Measurements from ENCODE around the gene DNAH17.

Gene DNAH17

GRCh38 chr17:78419970-78420815 lies 157.0 kb downstream of the DNAH17 start:
- no peak for DNase-seq (ENCODE audit: extremely low read depth in 1 of 2, low read depth in 1 of 2)

- no peak for DNase-seq (ENCODE audit: extremely low read depth in 1 of 2, low read depth in 1 of 2)
Measured at GRCh38 chr17:78418326-78419026, 158.7 kb downstream of the DNAH17 start.

GRCh38 chr17:78417531-78417909 lies 159.7 kb downstream of the DNAH17 start:
- DNase-seq (ENCODE audit: extremely low read depth in 1 of 2, low read depth in 1 of 2), result no peak

GRCh38 chr17:78416791-78417530 lies 160.2 kb downstream of the DNAH17 start:
- no peak for DNase-seq (ENCODE audit: extremely low read depth in 1 of 2, low read depth in 1 of 2)

- no peak for DNase-seq (ENCODE audit: extremely low read depth in 1 of 2, low read depth in 1 of 2)
Measured at GRCh38 chr17:78415821-78416711, 161.1 kb downstream of the DNAH17 start.

- DNase-seq (ENCODE audit: extremely low read depth in 1 of 2, low read depth in 1 of 2), result peak in 1 of 2 donors; percentile 27
Measured at GRCh38 chr17:78414178-78415162, 162.7 kb downstream of the DNAH17 start.

GRCh38 chr17:78412403-78412802 lies 164.8 kb downstream of the DNAH17 start:
- DNase-seq (ENCODE audit: extremely low read depth in 1 of 2, low read depth in 1 of 2), result no peak

- no peak for DNase-seq (ENCODE audit: extremely low read depth in 1 of 2, low read depth in 1 of 2)
Measured at GRCh38 chr17:78411241-78411857, 165.8 kb downstream of the DNAH17 start.

- DNase-seq (ENCODE audit: extremely low read depth in 1 of 2, low read depth in 1 of 2), result no peak
Measured at GRCh38 chr17:78409191-78409928, 167.8 kb downstream of the DNAH17 start.

GRCh38 chr17:78408476-78409050 lies 168.6 kb downstream of the DNAH17 start:
- DNase-seq (ENCODE audit: extremely low read depth in 1 of 2, low read depth in 1 of 2), result no peak

- DNase-seq (ENCODE audit: extremely low read depth in 1 of 2, low read depth in 1 of 2), result no peak
Measured at GRCh38 chr17:78407387-78408000, 169.7 kb downstream of the DNAH17 start.

- DNase-seq (ENCODE audit: extremely low read depth in 1 of 2, low read depth in 1 of 2), result no peak
Measured at GRCh38 chr17:78406920-78407319, 170.3 kb downstream of the DNAH17 start.

- DNase-seq (ENCODE audit: extremely low read depth in 1 of 2, low read depth in 1 of 2), result no peak
Measured at GRCh38 chr17:78406396-78406795, 170.8 kb downstream of the DNAH17 start.

GRCh38 chr17:78403822-78404221 lies 173.4 kb downstream of the DNAH17 start:
- DNase-seq (ENCODE audit: extremely low read depth in 1 of 2, low read depth in 1 of 2), result no peak

GRCh38 chr17:78401891-78402290 lies 175.3 kb downstream of the DNAH17 start:
- no peak for DNase-seq (ENCODE audit: extremely low read depth in 1 of 2, low read depth in 1 of 2)

- DNase-seq (ENCODE audit: extremely low read depth in 1 of 2, low read depth in 1 of 2), result no peak
Measured at GRCh38 chr17:78401246-78401645, 175.9 kb downstream of the DNAH17 start.

- DNase-seq (ENCODE audit: extremely low read depth in 1 of 2, low read depth in 1 of 2), result no peak
Measured at GRCh38 chr17:78400581-78401240, 176.5 kb downstream of the DNAH17 start.

Data from activated CD8-positive, alpha-beta memory T cell treated with anti-CD3 and anti-CD28 coated beads for 1 hour (primary cell).